ENCODE measurements around the gene CACUL1.
"Not testable (repeated sequence)": the region's sequence is repeated elsewhere in the genome, so short reads cannot be mapped to it uniquely, and the experiment has no call there.

The CACUL1 gene

GRCh38 chr10:118754556-118755423 is at the start of gene CACUL1:
Gene CACUL1 (minus strand): TSS chr10:118754970. CDS start chr10:118754762, 208 bp downstream.
- DNase-seq, result peak; percentile 87

GRCh38 chr10:118804262-118804773 is 49.5 kb upstream of the CACUL1 start:
- DNase-seq, result no peak

- no peak for DNase-seq
These were observed 47.5 kb upstream of the CACUL1 start for GRCh38 chr10:118802126-118802793.

- DNase-seq, result no peak
These were observed 46.1 kb upstream of the CACUL1 start for GRCh38 chr10:118800920-118801319.

GRCh38 chr10:118799777-118800176 is 45.0 kb upstream of the CACUL1 start:
- DNase-seq, result no peak

GRCh38 chr10:118798231-118798662 is 43.5 kb upstream of the CACUL1 start:
- no peak for DNase-seq

GRCh38 chr10:118794971-118795370 is 40.2 kb upstream of the CACUL1 start:
- not testable (repeated sequence) for DNase-seq

GRCh38 chr10:118793545-118793944 is 38.8 kb upstream of the CACUL1 start:
- DNase-seq, result no peak

- peak; percentile 27 for DNase-seq
These were observed 37.8 kb upstream of the CACUL1 start for GRCh38 chr10:118792526-118792925.

GRCh38 chr10:118790058-118790457 is 35.3 kb upstream of the CACUL1 start:
- no peak for DNase-seq

- no peak for DNase-seq
These were observed 30.8 kb upstream of the CACUL1 start for GRCh38 chr10:118785551-118785950.

- no peak for DNase-seq
These were observed 29.2 kb upstream of the CACUL1 start for GRCh38 chr10:118783776-118784545.

- DNase-seq, result not testable (repeated sequence)
These were observed 28.2 kb upstream of the CACUL1 start for GRCh38 chr10:118782916-118783465.

GRCh38 chr10:118781541-118781940 is 26.8 kb upstream of the CACUL1 start:
- no peak for DNase-seq

- no peak for DNase-seq
These were observed 24.0 kb upstream of the CACUL1 start for GRCh38 chr10:118778727-118779126.

GRCh38 chr10:118776960-118777359 is 22.2 kb upstream of the CACUL1 start:
- DNase-seq, result no peak

GRCh38 chr10:118776033-118776432 is 21.3 kb upstream of the CACUL1 start:
- DNase-seq, result no peak

GRCh38 chr10:118775478-118775877 is 20.7 kb upstream of the CACUL1 start:
- no peak for DNase-seq

- DNase-seq, result no peak
These were observed 18.3 kb upstream of the CACUL1 start for GRCh38 chr10:118773041-118773440.

- no peak for DNase-seq
These were observed 17.2 kb upstream of the CACUL1 start for GRCh38 chr10:118771976-118772375.

GRCh38 chr10:118769898-118770600 is 15.3 kb upstream of the CACUL1 start:
- no peak for DNase-seq
